HL-60/S4 (cell line): ENCODE data around the gene CXCR5.
"Not testable (repeated sequence)": the region's sequence is repeated elsewhere in the genome, so short reads cannot be mapped to it uniquely, and the experiment has no call there.

Experiments used
- in situ Hi-C: fragments of 300-500 bp; cut with MboI; formaldehyde crosslinking; loops from 2 replicates; pipeline ENCODE4 v1.14.3; 2022; ENCODE audit warnings: low sequenced_read_pairs

The CXCR5 gene, protein sequence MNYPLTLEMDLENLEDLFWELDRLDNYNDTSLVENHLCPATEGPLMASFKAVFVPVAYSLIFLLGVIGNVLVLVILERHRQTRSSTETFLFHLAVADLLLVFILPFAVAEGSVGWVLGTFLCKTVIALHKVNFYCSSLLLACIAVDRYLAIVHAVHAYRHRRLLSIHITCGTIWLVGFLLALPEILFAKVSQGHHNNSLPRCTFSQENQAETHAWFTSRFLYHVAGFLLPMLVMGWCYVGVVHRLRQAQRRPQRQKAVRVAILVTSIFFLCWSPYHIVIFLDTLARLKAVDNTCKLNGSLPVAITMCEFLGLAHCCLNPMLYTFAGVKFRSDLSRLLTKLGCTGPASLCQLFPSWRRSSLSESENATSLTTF

DNA sequence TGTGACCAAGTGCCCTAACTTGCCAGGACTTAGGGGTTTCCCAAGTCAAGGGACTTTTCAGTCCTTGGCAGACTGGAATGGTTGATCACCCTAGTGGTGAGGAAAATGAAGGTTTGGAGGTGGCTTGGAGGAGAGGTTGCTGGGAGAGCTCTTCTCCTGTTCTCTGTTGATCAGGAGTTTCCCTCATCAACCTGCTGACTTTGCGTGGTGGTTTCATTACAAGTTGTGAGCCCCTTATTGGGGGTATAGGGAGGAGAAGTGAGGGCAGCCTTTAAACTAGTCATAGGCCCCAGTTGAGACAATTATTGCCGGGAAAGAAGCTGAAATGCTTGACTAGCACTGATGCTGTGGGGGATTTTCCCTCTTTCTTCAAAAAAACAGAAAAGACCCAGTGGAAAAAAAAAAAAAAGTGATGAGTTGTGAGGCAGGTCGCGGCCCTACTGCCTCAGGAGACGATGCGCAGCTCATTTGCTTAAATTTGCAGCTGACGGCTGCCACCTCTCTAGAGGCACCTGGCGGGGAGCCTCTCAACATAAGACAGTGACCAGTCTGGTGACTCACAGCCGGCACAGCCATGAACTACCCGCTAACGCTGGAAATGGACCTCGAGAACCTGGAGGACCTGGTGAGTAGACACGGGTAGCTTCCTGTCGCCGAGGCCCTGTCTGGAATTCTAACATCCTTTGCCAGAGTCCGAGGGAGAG is at the start of gene CXCR5:
TSS of gene CXCR5 (plus strand) at position 525 of the 704 bp plus-strand sequence. CDS start at position 575, 50 bp downstream.
- in situ Hi-C loops = no loop called here

DNA sequence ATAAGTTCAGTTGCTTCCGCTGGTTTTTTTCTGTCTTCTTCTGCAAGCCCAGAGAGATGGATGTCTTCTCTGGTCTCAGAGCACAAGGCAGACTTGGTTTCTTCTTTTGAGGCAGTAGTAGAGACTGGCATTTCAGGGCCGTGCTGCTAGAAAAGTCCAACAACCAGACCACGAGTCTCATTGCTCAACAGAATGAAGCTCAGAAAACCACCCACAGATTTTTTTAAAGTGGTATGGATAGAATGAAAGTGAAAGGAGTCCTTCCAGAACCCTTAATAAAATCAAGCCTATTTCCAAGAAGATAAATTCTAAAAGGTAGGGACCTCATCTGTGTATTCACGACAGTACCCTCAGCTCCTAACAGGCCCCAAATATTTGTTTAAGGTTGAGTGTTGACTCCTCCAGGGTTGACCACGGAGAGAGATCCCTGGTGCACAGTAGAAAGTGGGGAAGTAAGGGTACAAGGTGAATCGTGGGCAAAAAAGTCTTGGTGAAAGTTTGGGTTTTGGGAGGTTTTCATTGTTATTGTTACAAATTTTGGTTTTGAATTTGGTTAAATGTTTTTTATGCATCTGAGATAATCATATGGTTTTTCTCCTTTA is 49.2 kb upstream of the CXCR5 start:
- in situ Hi-C loops = no loop called here

DNA sequence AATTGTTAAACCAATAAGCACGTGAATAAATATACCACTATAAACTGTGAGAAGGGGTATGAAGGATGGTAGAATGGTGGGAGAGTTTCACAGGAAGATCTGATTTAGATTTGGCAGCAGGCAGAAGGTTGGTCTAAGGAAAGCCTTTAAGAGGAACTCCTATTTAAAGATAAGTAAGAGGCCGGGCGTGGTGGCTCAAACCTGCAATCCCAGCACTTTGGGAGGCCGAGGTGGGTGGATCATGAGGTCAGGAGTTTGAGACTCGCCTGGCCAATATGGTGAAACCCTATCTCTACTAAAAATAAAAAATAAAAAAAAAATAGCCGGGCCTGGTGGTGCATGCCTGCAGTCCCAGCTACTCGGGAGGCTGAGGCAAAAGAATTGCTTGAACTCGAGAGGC is 45.8 kb upstream of the CXCR5 start:
- in situ Hi-C loops = no loop called here

DNA sequence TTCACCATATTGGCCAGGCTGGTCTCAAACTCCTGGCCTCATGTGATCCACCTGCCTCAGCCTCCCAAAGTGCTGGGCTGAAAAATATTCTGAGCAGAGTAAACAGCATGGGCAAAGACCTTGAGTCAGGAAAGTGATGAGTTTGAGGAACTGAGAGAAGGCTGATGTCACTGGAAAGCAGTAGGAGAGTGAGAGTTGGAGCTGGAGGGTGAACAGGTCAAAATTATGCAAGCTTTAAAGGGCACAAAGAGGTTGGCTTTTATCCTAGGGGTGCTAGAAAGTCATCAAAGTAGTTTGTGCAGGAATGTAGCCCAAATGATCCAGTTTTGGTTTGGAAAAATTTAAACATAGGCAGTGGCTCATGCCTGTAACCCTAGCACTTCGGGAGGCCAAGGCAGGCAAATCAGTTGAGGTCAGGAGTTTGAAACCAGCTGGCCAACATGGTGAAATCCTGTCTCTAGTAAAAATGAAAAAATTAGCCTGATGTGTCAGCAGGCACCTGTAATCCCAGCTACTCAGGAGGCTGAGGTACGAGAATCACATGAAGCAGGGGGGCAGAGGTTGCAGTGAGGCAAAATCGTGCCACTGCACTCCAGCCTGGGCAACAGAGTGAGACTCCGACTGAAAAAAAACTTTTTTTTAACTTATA is 44.7 kb upstream of the CXCR5 start:
- in situ Hi-C loops = no loop called here

DNA sequence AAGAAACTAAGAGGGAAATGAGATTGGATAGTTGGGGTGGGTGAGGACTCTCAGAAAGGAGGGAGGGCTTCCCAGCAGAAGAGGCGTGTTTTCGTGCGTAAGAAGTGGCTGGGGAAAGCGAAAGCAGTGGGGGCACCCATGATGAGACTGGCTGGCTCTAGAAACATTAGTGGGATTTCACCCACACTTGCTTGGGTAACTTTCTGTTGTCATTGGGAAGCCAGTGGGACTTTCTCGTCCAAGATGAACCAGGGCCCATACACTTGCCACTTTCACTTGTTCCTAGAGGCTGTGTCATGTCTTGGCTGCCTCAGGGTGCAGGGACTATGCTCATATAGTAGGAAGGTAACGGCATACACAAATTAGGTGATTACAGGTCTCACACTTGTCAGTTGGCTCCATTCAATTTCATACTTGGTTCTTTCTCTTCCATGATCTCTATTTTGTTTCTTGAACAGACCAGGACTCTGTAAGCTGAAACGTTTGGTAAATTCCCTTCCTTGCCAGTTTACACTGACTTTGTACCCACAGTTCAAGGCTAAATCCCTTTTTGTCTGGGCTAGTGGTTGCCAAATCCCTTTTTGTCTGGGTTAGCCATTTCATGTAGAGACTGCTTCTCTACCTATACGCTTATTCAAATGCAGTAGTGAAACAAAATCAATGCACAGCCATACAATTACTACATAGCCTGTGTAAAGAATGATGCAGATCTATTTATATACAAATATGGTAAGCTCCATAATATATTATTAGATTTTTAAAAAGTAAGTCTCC is 42.0 kb upstream of the CXCR5 start:
- in situ Hi-C loops = no loop called here

DNA sequence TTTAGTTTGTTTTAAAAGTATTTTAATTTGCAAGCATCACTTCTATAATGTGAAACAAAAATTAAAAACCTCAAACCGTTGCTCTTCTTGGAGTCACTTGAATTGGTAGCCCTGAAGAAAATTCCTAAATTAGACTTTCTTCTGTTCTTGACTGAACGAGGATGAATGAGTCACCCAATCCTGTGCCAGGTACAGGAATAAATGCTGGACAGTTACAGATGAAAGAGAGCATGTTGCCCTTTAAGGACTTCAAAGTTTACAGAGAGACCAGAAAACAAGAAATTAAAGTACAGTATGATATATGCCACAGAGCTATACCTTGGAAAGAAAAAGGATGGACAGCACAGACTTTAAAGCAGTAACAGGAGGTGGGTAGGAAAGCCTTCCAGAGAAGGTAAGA is 41.3 kb upstream of the CXCR5 start:
- in situ Hi-C loops = no loop called here

DNA sequence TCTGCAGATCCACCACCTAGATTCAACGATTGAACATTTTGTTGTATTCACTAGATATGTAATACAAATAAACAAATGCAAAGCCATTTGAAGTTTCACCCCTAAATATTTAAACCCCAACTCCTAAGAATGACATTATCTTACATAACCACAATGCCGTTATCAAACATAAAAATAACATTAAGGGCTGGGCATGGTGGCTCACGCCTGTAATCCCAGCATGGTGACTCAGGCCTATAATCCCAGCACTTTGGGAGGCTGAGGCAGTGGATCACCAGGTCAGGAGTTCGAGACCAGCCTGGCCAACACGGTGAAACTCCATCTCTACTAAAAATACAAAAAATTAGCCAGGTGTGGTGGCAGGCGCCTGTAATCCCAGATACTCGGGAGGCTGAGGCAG is 40.8 kb upstream of the CXCR5 start:
- in situ Hi-C loops = not testable (repeated sequence)

DNA sequence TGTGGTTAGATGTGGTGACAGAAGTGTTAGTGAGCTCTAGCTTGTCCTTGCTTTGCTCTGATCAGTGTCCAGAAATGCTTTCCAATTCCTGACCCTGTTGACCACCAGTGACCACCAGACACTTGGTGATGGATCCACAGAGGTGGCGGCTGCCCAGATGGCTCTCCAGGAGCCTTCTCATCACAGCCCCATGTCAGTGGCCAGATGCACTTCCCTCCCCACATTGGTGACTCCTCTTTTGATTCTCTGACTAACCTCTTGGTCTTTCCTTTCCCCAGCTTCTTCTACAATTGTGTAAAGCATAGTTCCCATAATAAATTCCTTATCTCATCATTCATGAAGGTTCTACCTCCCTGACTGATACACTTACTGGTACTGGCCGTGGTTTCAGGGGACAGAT is 40.1 kb upstream of the CXCR5 start:
- in situ Hi-C loops = no loop called here

DNA sequence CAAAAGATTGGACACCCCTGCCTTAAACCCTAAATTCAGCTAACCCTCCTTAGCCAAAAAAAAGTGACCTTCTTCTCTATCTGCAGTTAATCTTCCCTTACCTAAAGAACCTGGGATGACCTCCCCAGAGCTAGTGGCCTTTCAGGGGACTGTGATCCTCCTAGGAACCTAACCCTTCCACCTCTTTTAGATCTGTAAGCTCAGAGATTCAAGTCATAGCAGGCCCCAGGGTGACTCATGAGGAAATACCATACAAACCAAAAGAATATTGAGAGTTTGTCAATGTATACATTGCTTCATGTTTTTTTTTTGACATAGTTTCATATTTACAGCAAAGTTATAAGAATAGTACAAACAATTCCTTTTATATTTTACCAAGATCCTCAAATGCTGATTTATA is 38.3 kb upstream of the CXCR5 start:
- in situ Hi-C loops = no loop called here

DNA sequence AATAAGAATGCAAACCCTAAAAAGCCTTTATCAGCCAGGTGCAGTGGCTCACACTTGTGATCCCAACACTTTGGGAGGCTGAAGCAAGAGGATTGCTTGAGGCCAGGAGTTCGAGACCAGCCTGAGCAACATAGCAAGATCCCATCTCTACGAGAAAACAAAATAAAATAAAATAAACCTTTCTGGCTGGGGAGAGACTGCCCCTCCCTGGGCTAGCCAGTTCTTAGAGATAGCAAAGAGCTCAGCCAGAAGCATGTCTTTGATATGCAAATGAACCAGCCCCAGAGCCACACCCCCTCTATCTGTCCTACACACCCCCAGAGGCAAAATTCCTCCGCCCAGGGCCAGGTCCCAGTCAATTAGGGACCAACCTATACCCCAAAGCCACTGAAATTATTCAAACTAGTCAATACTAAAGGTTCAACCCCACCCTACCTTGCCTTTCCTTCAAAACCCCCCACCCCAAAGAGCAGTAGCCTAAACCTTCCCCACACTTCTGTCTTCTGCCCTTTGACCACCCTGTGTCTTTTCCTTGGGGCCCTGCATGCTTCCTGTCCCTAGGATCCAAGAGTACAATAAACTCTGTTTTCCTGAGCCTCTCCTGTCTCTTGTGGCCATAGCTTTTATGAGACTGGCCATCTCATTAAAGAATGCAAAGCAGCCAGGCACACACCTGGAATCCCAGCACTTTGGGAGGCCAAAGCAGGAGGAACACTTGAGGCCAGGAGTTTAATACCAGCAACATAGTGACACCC is 37.3 kb upstream of the CXCR5 start:
- in situ Hi-C loops = no loop called here

DNA sequence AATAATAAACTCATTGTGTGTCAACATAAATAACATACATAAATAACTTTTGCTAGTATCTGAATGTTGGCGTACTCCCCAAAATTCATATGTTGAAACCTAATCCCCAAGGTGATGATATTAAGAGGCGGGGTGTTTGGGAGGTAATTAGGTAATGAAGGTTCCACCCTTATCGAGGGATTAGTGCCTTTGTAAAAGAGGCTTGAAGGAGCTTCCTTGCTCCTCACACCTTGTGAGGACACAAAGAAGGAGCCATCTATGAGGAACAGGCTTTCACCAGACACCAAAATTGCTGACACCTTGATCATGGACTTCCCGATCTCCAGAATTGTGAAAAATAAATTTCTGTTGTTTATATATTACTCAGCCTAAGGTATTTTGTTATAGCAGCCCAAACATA is 33.9 kb upstream of the CXCR5 start:
- in situ Hi-C loops = no loop called here

DNA sequence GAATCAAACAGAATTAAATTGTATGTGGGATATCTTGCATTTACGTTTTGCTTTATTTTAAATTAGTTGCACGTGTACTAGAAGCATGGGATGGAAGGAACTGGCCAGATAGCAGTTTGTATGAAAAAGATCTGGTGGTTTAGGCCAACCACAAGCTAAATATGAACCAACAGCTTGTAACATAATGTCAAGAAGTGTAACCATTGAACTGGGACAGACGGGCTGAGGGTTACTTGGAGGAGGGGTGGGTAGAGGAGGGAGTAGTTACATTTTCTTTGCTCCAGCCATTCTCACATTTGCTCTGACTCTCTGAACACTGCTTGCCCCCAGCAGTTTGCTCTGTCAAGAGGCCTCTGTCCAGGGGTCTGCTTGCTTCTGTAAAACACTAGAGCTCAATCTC is 31.7 kb upstream of the CXCR5 start:
- in situ Hi-C loops = no loop called here

DNA sequence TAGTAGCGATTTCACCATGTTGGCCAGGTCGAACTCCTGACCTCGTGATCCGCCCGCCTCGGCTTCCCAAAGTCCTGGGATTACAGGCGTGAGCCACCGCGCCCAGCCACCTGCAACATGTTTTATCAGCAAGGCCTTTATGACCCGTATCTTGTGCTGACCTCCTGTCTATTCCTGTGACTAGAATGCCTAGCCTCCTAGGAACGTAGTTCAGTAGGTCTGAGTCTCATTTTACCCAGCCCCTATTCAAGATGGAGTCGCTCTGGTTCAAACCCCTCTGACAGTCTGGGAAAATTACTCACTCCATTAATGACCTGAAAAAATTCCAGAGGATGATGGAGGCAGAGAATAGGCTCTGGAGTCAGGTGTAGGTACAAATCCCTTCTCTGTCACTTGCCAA is 30.0 kb upstream of the CXCR5 start:
- in situ Hi-C loops = no loop called here

DNA sequence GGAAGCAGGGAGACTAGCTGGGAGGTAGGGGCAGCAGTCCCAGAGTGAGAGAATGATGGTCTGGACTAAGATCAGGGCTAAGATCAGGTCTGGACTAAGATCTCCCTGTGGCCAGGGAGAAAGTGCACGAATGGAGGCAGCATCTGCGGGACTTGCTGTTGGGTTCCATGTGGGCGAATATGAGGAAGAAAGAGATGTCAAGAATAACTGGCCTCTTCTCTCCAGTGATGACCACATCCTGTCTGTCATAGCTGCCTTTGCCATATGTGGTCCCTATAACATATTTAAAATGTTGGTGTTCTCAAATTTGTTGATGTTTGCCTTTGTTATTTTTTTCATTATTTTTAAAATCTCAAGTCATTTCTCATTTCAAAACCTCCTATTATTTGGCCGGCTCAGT is 27.4 kb upstream of the CXCR5 start:
- in situ Hi-C loops = no loop called here

DNA sequence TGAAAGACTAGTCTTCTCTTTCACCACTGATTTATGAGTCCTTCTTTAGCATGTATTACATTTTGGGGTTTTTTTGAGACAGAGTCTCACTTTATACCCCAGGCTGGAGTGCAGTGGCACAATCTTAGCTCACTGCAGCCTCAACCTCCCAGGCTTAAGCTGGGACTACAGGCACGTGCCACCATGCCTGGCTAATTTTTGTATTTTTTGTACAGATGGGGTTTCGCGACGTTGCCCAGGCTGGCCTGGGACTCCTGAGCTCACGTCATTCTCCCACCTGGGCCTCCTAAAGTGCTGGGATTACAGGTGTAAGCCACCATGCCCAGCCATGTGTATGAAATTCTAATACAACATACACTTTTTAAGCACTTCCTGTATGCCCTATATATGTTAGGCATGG is 26.3 kb upstream of the CXCR5 start:
- in situ Hi-C loops = no loop called here

DNA sequence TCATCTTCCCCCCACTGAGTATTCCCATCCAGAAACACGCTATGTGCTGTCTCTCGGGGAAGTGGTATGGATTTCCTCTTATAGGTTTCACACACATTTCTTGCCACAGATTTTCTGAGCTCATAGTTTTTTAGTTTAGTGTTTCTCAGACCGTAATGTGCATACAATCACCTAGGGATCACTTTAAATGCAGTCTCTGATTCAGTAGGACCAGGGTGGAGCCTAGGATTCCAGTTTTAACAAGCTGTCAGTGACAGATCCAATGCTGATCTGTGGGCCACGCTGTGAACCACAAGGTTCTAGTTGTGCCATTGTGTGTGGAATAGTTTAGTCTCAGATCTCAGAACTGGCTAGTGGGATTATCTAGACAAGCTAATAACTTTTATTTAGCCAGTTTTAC is 23.7 kb upstream of the CXCR5 start:
- in situ Hi-C loops = no loop called here

DNA sequence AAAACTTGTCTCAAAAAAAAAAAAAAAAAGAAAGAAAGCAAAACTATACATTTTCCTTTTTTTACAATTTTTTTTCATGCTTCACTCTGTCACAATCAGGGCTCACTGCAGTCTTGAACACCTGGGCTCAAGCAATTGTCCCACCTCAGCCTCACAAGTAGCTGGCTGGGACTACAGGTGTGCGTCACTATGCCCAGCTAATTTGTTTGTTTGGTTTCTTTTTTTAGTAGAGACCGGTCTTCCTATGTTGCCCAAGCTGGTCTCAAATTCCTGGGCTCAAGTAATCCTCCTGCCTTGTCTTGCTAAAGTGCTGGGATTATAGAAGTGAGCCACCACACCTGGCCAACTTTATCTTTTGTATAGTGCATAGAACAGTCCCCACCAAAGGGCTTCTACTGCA is 15.0 kb upstream of the CXCR5 start:
- in situ Hi-C loops = no loop called here

DNA sequence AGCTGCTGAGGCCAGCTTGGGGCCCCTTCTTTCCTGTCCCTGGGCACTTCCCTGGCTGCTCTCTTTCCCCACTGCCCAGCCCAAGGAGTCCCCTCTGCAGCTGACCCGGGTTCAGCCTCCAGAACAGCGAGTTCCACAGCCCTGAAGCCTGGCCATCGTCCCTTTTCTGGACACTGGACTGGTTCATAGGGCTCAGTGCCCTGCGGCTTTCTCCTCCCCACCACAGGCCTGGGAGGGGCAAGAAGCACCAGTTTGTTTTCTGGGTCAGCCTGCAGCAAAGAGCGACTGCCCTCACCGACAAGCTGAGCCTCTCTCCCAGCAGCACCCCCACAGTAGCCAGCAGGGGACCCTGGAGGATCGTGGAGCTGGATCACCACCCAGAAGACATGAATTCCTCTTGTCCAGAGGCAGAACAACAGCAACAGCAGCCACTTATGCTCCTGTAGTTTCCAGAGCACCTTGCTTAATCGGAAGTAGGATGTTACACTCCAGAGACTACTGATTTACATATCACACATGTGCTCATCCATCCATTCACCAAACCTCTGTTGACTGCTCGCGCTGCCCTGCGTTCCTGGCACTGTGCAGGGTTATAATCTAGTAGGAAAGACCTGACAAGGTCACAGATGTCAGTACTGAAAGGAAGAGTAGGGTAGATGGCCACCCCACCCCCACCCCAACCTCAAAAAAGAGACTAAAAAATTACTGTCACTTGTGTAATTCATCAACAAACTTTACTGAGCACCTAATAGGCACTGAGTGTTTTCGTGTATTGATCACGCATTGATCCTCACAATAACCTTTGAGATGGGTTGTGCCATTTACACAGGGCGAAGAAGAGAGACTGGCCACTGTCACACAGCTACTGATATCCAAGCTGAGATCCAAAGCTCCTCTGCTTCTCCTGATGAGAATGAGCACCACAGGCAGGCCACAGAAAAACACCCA is 13.0 kb upstream of the CXCR5 start:
- in situ Hi-C loops = no loop called here

DNA sequence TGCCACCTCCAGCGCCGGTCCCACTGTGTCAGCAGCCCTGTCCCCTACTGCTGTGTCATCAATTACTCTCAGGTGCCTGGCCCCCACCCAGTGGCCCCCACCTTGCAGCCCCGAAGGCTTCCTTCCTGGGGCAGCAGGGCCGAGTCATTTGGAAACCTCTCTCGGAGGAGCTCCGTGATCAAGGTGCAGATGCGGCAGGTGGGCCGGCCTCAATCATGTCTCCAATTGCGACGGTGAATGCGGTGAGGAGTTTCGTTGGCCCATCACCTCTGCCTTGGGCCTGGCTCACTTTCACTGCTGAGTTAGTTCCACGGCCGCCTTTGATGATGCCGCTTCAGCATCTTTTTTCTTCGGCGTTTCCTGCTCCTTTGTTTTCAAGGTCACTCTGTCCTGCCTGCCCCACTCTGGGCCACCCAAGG is 11.3 kb upstream of the CXCR5 start:
- in situ Hi-C loops = no loop called here
